GM19438 (cell line): ENCODE results near the gene ZNF532.
"Not testable (repeated sequence)": the region's sequence is repeated elsewhere in the genome, so short reads cannot be mapped to it uniquely, and the experiment has no call there.

Experiments
- ATAC-seq: cut with Tn5 transposase; IDR thresholded peaks from one replicate; pipeline ENCODE4 v1.9.1; 2021; ENCODE audit warnings: low read depth; ENCODE audit not compliant: unreplicated experiment

ZNF532 gene

DNA sequence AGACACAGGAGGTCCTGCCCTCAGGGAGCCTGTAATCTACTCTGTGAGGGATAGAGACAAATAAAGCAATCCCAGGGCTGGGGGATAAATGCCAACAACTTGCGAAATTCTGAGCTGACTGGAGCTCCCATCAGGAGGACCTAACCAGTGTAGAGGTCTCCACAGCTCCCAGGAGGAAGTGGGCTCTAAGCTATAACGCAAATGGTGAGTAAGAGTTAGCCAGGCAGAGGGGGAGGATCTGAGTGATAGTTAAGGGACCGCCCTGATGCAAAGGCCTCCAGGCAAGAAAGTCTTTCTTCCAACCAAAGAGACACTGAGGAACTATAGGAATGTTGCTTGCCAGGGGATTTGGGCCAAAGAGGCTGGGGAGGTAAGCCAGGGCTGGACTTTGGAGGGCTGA, 16.0 kb upstream of the ZNF532 start:
- no peak for ATAC-seq

DNA sequence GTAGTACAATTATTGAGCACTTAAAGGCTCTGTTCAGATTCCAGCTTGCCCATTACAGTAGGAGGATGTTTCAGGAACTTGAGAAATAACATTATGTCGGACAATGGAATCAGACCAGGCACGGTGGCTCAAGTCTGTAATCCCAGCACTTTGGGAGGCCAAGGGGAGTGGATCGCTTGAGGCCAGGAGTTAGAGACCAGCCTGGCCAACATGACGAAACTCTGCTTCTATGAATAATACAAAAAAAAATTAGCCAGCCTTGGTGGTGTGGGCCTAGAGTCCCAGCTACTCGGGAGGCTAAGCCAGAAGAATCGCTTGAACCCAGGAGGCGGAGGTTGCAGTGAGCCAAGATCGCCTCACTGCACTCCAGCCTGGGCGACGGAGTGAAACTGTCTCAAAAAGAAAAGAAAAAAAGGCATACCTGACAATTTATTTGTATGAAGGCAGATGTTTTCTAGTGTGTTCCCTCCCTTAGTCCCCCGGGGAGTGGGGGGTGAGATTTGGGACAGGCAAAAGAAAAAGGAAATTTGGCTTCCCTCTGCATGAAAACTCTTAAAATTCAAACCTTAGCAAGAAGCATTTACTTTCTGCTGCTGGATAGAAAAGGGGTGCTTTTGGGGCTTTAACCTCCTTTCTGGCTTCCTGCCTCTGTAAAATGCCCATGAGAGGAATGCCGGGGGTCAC, 13.7 kb upstream of the ZNF532 start:
- ATAC-seq = no peak

DNA sequence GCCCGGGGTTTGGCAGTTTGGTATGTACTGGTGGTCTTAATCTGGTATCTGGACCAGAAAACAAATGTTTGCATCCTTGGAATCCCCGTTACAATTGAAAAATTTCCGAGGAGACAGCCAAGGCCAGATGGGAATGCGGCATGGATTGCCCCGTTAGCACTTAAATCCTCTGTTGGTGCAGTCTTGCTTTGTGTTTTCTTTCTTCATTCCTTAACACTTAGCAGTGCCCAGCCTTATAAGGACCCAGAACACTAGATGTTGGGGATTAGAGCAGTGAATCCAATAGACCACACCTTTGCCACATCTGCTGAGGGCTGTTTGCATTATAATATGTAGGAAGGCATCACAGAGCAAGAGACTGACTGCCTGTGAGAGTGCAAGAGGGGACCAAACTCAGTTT, 12.8 kb upstream of the ZNF532 start:
- no peak for ATAC-seq

DNA sequence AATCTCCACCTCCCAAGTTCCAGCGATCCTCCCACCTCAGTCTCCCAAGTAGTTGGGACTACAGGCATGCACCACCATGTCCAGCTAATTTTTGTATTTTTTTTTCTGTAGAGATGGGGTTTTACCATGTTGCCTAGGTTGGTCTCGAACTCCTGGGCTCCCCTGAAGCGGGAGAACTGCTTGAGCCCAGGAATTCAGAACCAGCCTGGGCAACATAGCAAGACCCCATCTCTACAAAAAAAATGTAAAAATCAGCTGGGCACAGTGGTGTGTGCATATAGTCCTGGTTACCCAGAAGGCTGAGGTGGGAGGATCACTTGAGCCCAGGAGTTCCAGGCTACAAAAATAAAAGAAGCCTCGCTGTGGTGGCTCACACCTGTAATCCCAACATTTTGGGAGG, 12.0 kb upstream of the ZNF532 start:
- ATAC-seq = no peak

DNA sequence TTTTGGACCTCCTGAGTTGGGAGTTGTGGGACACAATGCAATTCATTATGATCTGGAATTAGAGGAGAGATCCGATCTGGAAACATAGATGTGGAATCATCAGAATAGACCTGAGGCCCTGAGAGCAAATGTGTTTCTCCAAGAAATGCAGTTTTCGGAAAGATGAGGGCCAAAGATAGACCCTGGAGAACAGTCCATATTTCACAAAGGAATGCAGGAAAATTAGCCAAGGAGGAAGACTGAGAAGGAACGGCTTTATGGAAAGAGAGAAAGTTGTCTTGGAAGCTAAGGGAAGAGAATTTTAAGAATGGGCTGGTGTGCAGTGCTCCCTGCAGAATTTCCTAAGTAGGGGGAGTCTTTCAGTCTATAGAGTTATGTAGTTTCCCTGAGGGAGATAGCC, 11.1 kb upstream of the ZNF532 start:
- ATAC-seq = no peak

DNA sequence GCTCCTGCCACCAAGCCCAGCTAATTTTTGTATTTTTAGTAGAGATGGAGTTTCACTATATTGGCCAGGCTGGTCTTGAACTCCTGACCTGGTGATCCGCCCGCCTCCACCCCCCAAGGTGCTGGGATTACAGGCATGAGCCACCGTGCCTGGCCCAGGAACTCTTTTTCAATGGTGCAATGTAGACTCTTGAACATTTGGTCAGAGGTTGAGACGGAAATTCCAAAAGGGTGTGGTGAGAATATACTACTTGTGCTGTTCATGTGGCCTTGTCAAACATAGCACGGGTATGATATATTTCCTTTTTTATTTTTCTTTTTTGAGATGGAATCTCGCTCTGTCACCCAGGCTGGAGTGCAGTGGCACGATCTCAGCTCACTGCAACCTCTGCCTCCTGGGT, 9.2 kb upstream of the ZNF532 start:
- ATAC-seq = not testable (repeated sequence)

DNA sequence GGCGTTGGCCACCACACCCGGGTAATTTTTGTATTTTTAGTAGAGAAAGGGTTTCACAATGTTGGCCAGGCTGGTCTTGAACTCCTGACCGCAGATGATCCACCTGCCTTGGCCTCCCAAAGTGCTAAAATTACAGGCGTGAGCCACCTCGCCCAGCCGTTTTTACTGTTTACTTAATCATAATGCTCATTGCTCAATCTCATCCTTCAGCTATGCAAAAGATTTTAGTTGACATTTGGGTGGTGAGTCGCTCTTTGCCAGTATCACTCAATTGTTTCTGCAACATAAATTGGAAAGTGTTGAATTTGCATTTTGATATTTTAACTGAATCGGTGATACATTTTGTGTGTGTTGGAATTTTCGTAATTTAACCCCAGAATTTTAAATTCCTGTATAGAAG, 7.8 kb upstream of the ZNF532 start:
- no peak for ATAC-seq

DNA sequence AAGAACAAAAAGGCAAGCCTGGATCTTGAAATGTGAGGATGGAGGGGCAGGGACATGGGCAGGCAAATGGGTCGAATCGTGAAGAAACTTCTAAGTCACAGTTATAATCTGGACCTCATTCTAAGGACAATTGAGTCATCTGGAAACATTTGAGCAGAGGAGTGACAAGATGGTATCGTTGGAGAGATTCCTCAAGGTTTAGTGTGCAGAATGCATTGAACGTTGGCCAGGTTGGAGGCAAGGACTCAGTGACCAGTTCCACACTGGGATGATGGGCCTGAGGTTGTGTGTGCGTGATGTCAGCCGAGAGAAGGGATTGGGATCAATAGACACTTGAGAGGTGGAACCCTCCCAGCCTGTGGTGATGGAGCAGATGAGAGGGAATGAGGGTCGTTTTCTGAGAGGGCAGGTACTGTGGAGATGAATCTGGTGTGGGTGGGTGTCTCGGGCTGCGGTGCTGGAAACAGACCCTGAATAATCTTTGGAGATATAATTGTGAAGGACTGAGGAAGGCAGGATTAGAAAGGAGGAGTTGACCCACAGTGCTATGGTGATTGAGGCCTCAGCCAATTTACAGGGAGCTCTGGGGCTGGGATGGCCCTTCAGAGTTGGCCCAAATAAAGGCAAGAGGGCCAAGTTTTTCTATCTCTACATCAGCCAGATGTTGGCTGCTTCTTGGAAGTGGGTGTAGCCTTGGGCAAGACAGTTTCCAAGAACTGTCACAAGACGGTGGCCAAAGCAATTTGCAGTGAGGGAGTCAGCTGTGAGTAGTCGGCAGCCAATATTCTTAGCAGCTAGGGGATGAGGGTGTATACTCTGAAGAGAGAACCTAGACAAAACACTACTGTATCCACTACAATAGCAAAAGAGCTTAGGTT, 5.8 kb upstream of the ZNF532 start:
- ATAC-seq = no peak

DNA sequence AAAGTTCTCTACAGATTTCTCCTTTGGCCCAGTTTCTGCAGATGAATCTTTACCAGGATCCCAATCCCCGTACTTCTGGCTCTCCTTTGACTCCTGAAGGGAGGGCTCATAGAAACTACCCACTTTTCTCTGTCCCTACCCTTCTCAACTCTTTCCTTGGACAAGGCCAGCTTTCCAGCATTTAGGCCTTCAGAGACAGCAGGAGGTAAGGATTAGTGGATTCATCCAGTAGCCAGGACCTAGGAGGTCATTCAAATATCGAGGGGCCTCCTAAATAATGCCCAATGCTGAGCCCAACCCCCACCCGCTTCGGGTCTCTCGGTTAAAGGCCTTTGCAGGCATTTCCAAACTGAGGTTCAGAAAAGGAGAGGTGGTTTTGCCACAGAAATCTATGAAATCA, 4.8 kb upstream of the ZNF532 start:
- ATAC-seq = no peak

DNA sequence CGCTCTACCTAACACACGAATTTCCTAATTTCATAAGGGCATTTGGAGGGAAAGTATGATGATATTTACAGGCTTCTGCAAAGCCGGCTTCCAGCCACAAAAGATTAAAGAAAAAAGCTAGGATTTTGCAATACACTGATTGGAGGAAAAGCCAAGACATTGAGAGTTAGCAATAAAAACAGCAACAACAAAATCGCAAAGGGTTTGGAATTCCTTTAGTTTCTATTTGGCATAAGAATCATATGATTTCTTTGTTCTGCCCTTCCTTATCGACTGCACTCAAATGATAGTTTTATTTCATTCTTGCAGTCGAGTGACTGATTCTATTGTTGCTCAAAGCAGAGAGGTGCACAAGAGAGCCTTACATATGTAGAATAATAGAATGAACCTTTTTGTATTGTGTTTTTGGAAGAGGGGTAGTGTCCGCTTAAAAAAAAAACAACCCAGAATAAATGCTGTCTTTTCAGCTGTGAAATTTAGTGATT, 3.9 kb upstream of the ZNF532 start:
- no peak for ATAC-seq

DNA sequence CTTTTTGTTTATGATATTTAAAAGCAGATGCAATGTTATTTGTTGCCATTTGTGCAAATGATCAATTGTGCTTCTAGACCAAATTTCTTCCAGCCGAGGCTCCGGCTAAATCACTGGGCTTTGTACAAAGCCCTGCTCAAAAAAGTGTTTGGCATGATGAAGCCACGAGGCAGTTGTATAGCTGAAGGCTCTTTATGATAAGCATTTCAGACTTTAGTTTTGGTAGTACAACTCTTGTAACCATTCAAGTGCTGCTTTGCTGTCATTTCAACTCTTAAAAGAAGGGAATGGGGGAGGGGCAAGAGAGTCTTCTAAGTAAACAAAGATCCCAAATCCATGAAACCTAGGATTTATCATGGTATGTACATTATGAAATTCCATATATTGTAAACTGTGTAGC, 3.3 kb upstream of the ZNF532 start:
- ATAC-seq = no peak

DNA sequence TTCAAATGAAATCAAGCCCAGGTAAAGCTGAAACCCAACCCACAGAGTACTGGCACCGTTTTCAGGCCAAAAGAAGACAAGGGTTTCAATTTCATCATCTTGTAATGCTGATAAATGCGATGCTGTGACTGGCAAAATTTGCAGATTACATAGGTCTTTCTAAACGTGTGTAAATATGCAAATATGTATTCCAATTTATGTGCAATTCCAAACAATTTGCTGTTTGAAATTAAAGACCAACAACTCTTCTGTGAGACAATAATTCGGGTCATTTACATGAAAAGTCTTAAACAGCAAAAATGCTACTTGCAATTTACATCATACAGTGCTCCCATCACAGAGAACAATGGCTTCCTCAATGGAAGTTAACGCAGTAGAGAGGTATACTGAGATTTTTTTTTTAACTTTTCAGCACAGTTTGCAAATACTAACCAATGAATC, 2.8 kb upstream of the ZNF532 start:
- no peak for ATAC-seq

DNA sequence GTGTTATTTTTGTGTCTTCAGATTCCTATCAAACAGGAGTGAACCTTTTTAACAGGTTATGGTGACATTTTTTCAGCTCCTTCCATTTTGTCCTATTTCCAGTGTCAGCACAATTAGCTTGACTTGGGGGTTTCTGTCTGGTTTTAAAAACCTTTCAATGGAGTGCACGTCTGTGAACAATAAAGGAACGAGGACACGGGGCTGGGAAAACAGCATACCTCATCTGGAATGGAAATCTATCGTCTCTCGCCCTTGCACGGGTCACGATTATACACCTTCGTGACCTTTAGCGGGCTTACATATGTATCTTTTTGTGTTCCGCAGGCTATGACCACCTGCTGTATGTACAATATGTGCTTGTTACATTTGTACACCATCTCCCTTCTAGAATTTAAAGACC, 2.3 kb upstream of the ZNF532 start:
- no peak for ATAC-seq

DNA sequence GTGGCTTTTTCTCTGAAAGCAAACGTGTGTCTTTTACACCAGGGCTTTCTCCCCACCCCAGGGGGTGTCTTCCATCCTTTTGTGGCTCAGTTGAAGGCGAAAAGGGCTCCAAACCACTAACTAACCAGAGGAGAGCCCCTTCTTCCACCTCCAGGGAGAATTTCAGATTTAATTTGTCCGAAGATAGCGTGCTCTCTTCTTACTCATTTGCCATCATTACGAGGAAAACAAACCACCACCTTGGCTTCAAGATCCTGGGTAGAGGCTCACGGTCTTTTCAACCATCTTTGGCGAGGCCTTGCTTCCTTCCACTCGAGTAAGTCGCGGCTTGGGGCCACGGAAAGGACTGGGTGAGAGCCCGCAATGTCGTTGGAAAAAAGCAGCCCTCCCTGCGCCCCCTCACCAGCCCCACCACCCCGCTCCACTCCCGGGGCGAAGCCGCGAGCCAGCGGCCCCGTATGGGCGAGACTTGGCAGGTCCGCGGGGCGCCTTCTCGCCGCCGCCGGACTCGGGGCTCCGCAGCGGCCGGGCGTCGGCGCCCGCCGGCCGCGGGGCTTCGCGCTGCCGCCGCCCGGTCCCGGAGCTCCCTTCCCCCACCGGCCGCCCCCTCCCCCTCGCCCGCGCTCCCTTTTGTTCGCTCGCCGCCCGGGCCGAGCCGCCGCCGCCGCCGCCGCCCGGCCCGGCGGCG, 1.7 kb upstream of the ZNF532 start:
- no peak for ATAC-seq

DNA sequence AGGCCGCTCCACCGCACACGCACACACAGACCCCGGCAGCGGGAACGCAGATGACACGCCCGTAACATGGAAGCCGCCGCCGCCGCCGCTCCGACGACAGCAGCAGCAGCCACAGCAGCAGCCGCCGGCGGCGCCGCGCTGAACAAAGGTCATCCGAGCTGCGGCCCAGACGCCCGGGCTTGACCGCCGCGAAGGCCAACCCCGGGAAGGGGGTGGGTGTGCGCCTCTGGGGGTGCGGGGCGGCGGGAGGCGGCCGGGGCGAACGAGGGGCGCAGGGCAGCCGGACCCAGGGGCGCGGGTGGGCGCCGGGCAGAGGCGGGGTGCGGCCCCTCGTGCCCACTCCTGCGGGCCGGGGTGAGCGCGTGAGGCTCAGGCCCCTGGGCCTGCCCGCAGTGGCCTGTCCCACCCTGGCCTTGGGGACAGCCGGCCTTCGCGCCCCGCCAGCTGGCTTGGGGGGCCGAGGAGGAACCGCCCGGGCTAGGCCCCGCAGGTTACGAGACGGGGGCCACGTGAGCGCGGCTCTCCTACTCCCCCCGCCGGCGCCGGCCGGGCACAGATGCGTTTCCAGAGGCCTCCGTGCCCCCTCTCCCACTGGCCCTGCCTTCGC, 1.0 kb upstream of the ZNF532 start:
- ATAC-seq = no peak

DNA sequence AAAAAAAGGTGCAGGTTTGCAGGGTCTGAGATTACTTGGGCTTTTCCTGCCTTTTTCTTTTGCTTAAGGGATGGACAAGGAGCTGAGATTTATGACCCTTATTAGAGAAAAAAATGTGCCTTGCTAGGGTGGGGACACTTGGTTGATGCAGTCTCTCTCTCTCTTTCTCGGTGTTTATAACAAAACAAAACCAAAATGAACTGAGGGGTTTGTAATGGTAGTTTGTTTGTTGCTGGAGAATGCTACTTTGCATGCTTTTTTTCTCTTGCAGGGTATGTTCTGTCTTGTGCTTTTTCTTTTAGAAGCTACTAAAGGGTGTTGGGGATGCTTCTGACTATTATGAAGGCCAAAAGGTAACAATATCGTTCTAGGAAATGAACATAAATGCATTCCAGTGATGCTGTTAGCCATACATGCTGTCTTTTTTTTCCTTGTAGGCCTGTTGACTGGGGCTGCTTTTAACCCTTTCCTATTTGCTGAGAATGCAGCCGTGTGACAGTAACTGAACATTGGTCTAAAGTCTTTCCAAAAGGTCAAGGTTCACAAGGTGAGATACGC, 435 bp downstream of the ZNF532 start:
- ATAC-seq = no peak

DNA sequence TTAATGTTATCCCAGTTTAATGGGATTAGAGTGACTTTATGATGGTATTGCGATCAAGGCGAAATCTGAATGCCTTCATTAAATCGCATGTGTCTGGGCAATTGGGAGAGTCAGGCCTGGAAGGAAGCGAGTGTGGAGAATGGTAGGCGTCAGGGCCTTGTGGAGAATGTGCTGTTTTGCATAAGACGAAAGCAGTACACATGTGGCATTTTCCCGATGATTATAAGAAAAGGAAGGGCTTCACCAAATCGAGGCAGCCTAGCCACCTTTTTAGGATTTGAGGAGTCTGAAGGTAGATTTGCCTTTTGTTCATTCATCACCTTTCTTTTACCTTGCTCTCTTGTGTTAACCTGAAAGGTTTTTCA, 1.0 kb downstream of the ZNF532 start:
- no peak for ATAC-seq

DNA sequence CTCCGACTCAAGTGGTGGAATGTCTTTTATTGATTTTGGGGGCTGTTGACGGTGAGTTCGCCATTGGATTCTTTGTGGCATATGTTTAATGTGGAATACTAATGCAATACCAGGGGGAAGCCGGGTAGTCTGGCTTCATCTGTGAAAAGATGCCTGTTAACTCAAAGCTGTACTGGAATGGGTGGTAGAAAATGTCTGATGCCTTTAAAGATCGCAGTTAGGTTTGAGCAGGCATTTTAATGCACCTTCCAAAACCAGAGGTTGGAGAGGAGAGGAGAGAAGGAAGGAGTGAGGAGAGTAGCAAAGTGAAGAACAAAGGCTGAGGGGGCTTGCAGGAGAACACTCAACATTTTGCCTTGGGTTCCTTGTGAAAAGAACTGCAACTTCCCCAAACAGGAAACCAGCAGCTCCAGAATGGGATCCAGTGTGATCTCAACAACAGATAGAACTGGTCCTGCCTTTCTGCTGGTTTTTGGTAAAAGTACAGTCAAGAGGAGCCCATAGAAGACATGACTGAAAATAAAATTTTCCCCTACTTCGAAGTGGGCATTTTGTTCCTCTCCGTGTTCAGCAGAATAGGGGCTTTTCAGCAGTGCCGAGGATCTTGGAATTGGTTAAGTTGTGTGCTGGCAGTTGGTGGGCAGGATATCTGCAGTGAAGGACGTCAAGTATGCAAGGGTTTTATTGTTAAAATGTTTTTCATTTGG, 1.5 kb downstream of the ZNF532 start:
- no peak for ATAC-seq

DNA sequence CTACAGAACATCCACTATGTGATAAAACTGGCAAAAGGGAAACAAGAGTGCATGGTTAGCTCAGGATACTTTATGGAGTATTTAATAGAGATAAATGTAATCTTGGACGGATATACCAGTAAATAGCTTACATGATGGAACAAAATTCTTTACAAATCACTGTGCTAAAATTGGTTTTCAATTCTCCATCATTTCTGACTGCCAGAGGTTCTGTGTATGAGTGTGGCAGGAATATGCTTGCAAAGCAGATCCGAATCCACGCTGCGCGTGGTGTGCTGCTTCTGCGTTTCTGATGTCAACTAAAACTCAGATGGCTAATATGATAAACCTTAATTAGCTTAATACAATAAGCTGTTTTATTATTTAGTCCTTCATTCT, 2.1 kb downstream of the ZNF532 start:
- no peak for ATAC-seq

DNA sequence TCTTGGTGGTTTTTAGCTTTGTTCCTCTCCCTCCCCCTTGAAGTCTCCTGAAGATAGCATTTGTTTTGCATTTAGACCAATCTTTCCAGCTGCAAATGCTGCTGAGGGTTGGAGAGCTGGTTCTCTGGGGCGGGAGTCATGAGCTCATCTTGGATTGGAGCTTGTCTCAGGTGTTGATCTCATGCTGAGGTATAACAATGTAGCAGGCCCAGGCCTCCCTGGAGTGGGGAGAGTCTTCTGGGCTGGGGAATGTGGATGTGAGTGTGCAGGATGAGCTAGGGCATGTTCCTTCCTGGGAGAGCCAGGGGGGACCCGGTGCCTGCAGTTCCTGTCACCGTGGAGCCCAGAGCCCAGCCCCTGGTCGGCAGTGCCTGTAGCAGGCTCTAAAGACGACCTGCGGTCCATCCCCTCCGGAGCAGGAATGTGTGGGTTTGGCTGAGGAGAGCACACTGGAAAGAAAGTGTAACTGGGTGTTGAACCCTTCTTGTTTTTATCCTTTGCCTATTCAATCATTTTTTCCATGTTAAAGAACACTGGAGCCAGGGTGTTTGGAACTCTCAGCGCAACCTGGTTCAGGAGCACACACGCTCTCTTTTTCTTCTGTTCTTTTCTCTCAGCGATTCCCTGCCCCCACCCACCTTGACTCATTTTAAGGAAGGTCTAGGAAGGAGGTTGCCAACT, 2.7 kb downstream of the ZNF532 start:
- no peak for ATAC-seq
